Esophagus muscularis mucosa (tissue), 4 donors: ENCODE results near the gene SLC14A1.

Experiments
- CTCF ChIP-seq, 3 experiments: fragments of 200-600 bp in 2 of 3; fragments of 450-650 bp in 1 of 3; sonication (generic) in 2 of 3; IDR thresholded peaks; one replicate each; pipeline ENCODE4 v1.5.1; 2017 to 2019; ENCODE audit warnings: antibody characterized with exemption in 3 of 3, mild to moderate bottlenecking in 2 of 3, moderate library complexity in 1 of 3
- EP300 ChIP-seq: sonication (generic); formaldehyde crosslinking; IDR thresholded peaks from one replicate; pipeline ENCODE4 v1.6.1; 2017; ENCODE audit warnings: antibody characterized with exemption
- POLR2A ChIP-seq: fragments of 450-650 bp; IDR thresholded peaks from one replicate; pipeline ENCODE4 v1.6.1; 2017; ENCODE audit warnings: antibody characterized with exemption, moderate library complexity, mild to moderate bottlenecking, low read depth
- POLR2AphosphoS5 ChIP-seq, 2 donors: sonication (generic); formaldehyde crosslinking; IDR thresholded peaks; one replicate each; pipeline ENCODE4 v1.6.1; 2017; ENCODE audit warnings: antibody characterized with exemption in 2 of 2

- TF ChIP-seq CTCF (IDR thresholded peaks at IDR 0.05) = peak; percentile 71 to 80 (median 78)
- peak in 1 of 2 donors; percentile 13 for TF ChIP-seq POLR2AphosphoS5 (IDR thresholded peaks at IDR 0.05)
- TF ChIP-seq POLR2A = no peak
- no peak for TF ChIP-seq EP300
Observed at GRCh38 chr18:45690975-45691815, 32.8 kb upstream of the SLC14A1 start.
